ENCODE results near the gene DRGX.

- TF ChIP-seq EZH2 (IDR thresholded peaks at IDR 0.05; ENCODE audit: borderline replicate concordance) (no peak), CTCF (IDR thresholded peaks at IDR 0.05; ENCODE audit: poor library complexity) (no peak), EZH2phosphoT487 (IDR thresholded peaks at IDR 0.05; ENCODE audit: low read depth, severe bottlenecking, unreplicated experiment) (no peak)
These were observed 23.9 kb downstream of the DRGX start for GRCh38 chr10:49371967-49372366.
